ENCODE results near the gene ABCB1. TPM values are rescaled to one million over a fixed set of nuclear protein-coding genes. Genes with fewer than 3 reads are reported as not detected.

The ABCB1 gene
- total and polyA plus RNA-seq, 9 of the 15 experiments (the other 6 are each of a cell fraction or from before 2014, with no cell fraction given) = 0.03 to 0.86 (median 0.52) TPM

DNA sequence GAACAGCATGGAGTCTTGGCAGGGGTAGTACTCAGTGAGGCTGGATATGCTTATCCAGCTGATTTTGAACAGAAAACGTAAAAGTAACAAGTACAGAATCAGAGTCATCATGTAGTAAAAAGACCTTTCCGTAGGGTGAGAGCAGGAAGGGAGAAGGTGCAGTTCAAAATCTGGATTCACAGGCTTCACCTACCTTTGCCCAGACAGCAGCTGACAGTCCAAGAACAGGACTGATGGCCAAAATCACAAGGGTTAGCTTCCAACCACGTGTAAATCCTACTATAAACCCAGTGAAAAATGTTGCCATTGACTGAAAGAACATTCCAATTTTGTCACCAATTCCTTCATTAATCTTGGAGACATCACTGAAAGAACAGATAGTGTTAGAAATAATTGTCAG is 34.8 kb downstream of the ABCB1 start (continued):
- TF ChIP-seq, protein P1, sequence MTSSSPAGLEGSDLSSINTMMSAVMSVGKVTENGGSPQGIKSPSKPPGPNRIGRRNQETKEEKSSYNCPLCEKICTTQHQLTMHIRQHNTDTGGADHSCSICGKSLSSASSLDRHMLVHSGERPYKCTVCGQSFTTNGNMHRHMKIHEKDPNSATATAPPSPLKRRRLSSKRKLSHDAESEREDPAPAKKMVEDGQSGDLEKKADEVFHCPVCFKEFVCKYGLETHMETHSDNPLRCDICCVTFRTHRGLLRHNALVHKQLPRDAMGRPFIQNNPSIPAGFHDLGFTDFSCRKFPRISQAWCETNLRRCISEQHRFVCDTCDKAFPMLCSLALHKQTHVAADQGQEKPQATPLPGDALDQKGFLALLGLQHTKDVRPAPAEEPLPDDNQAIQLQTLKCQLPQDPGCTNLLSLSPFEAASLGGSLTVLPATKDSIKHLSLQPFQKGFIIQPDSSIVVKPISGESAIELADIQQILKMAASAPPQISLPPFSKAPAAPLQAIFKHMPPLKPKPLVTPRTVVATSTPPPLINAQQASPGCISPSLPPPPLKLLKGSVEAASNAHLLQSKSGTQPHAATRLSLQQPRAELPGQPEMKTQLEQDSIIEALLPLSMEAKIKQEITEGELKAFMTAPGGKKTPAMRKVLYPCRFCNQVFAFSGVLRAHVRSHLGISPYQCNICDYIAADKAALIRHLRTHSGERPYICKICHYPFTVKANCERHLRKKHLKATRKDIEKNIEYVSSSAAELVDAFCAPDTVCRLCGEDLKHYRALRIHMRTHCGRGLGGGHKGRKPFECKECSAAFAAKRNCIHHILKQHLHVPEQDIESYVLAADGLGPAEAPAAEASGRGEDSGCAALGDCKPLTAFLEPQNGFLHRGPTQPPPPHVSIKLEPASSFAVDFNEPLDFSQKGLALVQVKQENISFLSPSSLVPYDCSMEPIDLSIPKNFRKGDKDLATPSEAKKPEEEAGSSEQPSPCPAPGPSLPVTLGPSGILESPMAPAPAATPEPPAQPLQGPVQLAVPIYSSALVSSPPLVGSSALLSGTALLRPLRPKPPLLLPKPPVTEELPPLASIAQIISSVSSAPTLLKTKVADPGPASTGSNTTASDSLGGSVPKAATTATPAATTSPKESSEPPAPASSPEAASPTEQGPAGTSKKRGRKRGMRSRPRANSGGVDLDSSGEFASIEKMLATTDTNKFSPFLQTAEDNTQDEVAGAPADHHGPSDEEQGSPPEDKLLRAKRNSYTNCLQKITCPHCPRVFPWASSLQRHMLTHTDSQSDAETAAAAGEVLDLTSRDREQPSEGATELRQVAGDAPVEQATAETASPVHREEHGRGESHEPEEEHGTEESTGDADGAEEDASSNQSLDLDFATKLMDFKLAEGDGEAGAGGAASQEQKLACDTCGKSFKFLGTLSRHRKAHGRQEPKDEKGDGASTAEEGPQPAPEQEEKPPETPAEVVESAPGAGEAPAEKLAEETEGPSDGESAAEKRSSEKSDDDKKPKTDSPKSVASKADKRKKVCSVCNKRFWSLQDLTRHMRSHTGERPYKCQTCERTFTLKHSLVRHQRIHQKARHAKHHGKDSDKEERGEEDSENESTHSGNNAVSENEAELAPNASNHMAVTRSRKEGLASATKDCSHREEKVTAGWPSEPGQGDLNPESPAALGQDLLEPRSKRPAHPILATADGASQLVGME (CRISPR knock-in tag; IDR thresholded peaks at IDR 0.05) = no peak
- TF ChIP-seq SRSF9 (IDR thresholded peaks at IDR 0.05; ENCODE audit: borderline replicate concordance, low read depth, low read length) = no peak
- TF ChIP-seq ZFP1 (CRISPR knock-in tag; IDR thresholded peaks at IDR 0.05) = no peak
- no peak for TF ChIP-seq E2F3 (CRISPR knock-in tag; IDR thresholded peaks at IDR 0.05)
- no peak for TF ChIP-seq GMEB1 (CRISPR knock-in tag; IDR thresholded peaks at IDR 0.05)
- no peak for TF ChIP-seq CEBPG (CRISPR knock-in tag; IDR thresholded peaks at IDR 0.05)
- TF ChIP-seq CEBPG (tag; conservative IDR thresholded peaks at IDR 0.05 in 1 of 2, IDR thresholded peaks at IDR 0.05 in 1 of 2) = no peak
- no peak for TF ChIP-seq NKRF (IDR thresholded peaks at IDR 0.05; ENCODE audit: borderline replicate concordance)
- TF ChIP-seq SPI1 (IDR thresholded peaks at IDR 0.05; ENCODE audit: borderline replicate concordance, low read depth, low read length) = no peak
- no peak for TF ChIP-seq HIVEP1 (CRISPR knock-in tag; IDR thresholded peaks at IDR 0.05)
- TF ChIP-seq POLR2AphosphoS5 (IDR thresholded peaks at IDR 0.05; ENCODE audit: control insufficient read depth, insufficient read depth, low read depth, low read length) = no peak
- TF ChIP-seq TFAP4 (CRISPR knock-in tag; IDR thresholded peaks at IDR 0.05; ENCODE audit: borderline replicate concordance) = no peak
- no peak for TF ChIP-seq CBX1 (IDR thresholded peaks at IDR 0.05; ENCODE audit: low read depth)
- no peak for TF ChIP-seq ZNF282 (CRISPR knock-in tag; IDR thresholded peaks at IDR 0.05)
- TF ChIP-seq, protein P2, sequence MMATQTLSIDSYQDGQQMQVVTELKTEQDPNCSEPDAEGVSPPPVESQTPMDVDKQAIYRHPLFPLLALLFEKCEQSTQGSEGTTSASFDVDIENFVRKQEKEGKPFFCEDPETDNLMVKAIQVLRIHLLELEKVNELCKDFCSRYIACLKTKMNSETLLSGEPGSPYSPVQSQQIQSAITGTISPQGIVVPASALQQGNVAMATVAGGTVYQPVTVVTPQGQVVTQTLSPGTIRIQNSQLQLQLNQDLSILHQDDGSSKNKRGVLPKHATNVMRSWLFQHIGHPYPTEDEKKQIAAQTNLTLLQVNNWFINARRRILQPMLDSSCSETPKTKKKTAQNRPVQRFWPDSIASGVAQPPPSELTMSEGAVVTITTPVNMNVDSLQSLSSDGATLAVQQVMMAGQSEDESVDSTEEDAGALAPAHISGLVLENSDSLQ (IDR thresholded peaks at IDR 0.05) = no peak
- no peak for TF ChIP-seq ZNF146 (CRISPR knock-in tag; IDR thresholded peaks at IDR 0.05; ENCODE audit: unreplicated experiment)
- TF ChIP-seq ERF (CRISPR knock-in tag; IDR thresholded peaks at IDR 0.05) = no peak

All from K562 (cell line).